K562 (cell line): ENCODE data around the gene VKORC1. TPM values are rescaled to one million over a fixed set of nuclear protein-coding genes. Genes with fewer than 3 reads are reported as not detected.

ENCODE experiments used
- ATAC-seq: fragments of 200-7000 bp; cut with Tn5 transposase; 3 replicates; pipeline ENCODE4 v1.9.1; 2020; ENCODE audit warnings: moderate library complexity
- BruUV-seq: library from RNA; stranded (reverse); fragments of 400-500 nt; replicated peaks from 2 replicates; lab custom pipeline; 2021; lab: Mats Ljungman, UMichigan
- CTCF ChIA-PET: fragments of 300-600 bp; formaldehyde crosslinking; extraction: SDS; loops from one replicate; lab custom pipeline; 2021; ENCODE audit warnings: low intra/inter-chr PET ratio; lab: Yijun Ruan, JAX
- POLR2A ChIA-PET: fragments of 300-600, 350-650 bp; sonication (Branson Sonifier 250); formaldehyde crosslinking; extraction: SDS; loops from one replicate; lab custom pipeline; 2021; ENCODE audit warnings: antibody characterized with exemption, inconsistent platforms; lab: Yijun Ruan, JAX
- DNase-seq, 4 experiments: peaks; one replicate each; pipeline versions ENCODE4 v3.0.0 to v3.0.0-alpha.2; 2011 to 2018; ENCODE audit warnings: low spot score in 3 of 4, mixed read lengths in 3 of 4; ENCODE audit errors: extremely low read depth in 1 of 4
- FAIRE-seq: peaks from 2 replicates; lab custom pipeline; 2011; peaks lifted over from hg19 to GRCh38; lab: Jason Lieb, UNC
- H2AFZ ChIP-seq: 2 replicates; pipeline ENCODE4 v1.6.0; 2011; ENCODE audit warnings: low read depth, low read length, control low read depth, inconsistent platforms
- H3K27ac ChIP-seq: fragments of 200-600 bp; 3 replicates; pipeline ENCODE4 v1.8.0; 2011; ENCODE audit warnings: low read depth, mild to moderate bottlenecking, control low read depth, inconsistent platforms, low read length, moderate library complexity, mixed read lengths; ENCODE audit errors: extremely low read depth
- H3K27me3 ChIP-seq, 2 experiments: fragments of 300-600 bp in 1 of 2; 2 replicates in 1 of 2; 3 replicates in 1 of 2; pipeline versions ENCODE4 v1.6.0 to v1.8.0; 2011; ENCODE audit warnings: inconsistent platforms in 2 of 2, low read length in 2 of 2, mild to moderate bottlenecking in 1 of 2, mixed read lengths in 1 of 2, moderate library complexity in 1 of 2; ENCODE audit not compliant: control insufficient read depth in 2 of 2, insufficient read depth in 2 of 2
- H3K36me3 ChIP-seq: fragments of 300-600 bp; 3 replicates; pipeline ENCODE4 v1.8.0; 2011; ENCODE audit warnings: mild to moderate bottlenecking, low read length, inconsistent platforms; ENCODE audit not compliant: control insufficient read depth, insufficient read depth
- H3K4me1 ChIP-seq, 2 experiments: fragments of 200-600 bp in 1 of 2; replicated peaks in 1 of 2; 2 replicates in 1 of 2; 3 replicates in 1 of 2; pipeline versions ENCODE4 v1.5.1 to v1.8.0; 2011; ENCODE audit warnings: inconsistent platforms in 2 of 2, low read length in 2 of 2, mild to moderate bottlenecking in 1 of 2, mixed read lengths in 1 of 2, moderate library complexity in 1 of 2; ENCODE audit not compliant: control insufficient read depth in 2 of 2, insufficient read depth in 2 of 2
- H3K4me2 ChIP-seq: 2 replicates; pipeline ENCODE4 v1.6.1; 2011; ENCODE audit warnings: low read length, control low read depth, inconsistent platforms, mixed read lengths; ENCODE audit not compliant: insufficient read depth
- H3K4me3 ChIP-seq: fragments of 200-600 bp; sonication (generic), shearing (Covaris generic); 2 replicates; pipeline ENCODE4 v1.5.1; 2016; ENCODE audit warnings: control low read depth, inconsistent platforms
- H3K79me2 ChIP-seq: fragments of 200-600 bp; 3 replicates; pipeline ENCODE4 v1.8.0; 2011; ENCODE audit warnings: low read length, inconsistent platforms; ENCODE audit not compliant: control insufficient read depth, insufficient read depth
- H3K9ac ChIP-seq, 2 experiments: 2 replicates each; pipeline versions ENCODE4 v1.6.0 to v1.6.1; 2011; ENCODE audit warnings: low read depth in 2 of 2, low read length in 2 of 2, control low read depth in 1 of 2, inconsistent platforms in 1 of 2, mild to moderate bottlenecking in 1 of 2, mixed read lengths in 1 of 2; ENCODE audit not compliant: insufficient read depth in 1 of 2
- H3K9me1 ChIP-seq: one replicate; pipeline ENCODE4 v1.6.0; 2011; ENCODE audit warnings: inconsistent platforms, mild to moderate bottlenecking, low read length, moderate library complexity; ENCODE audit not compliant: control insufficient read depth, insufficient read depth
- H3K9me3 ChIP-seq: replicated peaks from 2 replicates; pipeline ENCODE4 v1.5.1; 2011; ENCODE audit warnings: low read depth, low read length, inconsistent platforms; ENCODE audit not compliant: control insufficient read depth, insufficient read depth
- H4K20me1 ChIP-seq: replicated peaks from 2 replicates; pipeline ENCODE4 v1.6.1; 2011; ENCODE audit warnings: low read length, inconsistent platforms, mixed read lengths; ENCODE audit not compliant: control insufficient read depth, insufficient read depth
- ARNT ChIP-seq, 2 experiments: fragments of 450-650 bp; IDR thresholded peaks; 2 replicates each; pipeline ENCODE4 v1.6.1; 2016; ENCODE audit warnings: mild to moderate bottlenecking in 1 of 2
- BRD4 ChIP-seq: fragments of 200-600 bp; sonication (generic); IDR thresholded peaks from 2 replicates; pipeline ENCODE4 v1.6.1; 2017; ENCODE audit warnings: inconsistent platforms
- ERF ChIP-seq: fragments of 450-650 bp; formaldehyde crosslinking; IDR thresholded peaks from 2 replicates; pipeline ENCODE4 v1.4.0; 2020; ENCODE audit warnings: mild to moderate bottlenecking, mixed read lengths
- FOXK1 ChIP-seq: sonication (generic); formaldehyde crosslinking; IDR thresholded peaks from 2 replicates; pipeline ENCODE4 v1.8.0; 2022; ENCODE audit warnings: missing genetic modification reagents, mild to moderate bottlenecking, borderline replicate concordance
- GTF2E2 ChIP-seq: fragments of 200-800 bp; sonication (Bioruptor generic); IDR thresholded peaks from 2 replicates; pipeline ENCODE4 v1.6.1; 2016; ENCODE audit warnings: missing genetic modification characterization, missing compliant biosample characterization
- HLTF ChIP-seq: fragments of 450-650 bp; IDR thresholded peaks from 2 replicates; pipeline ENCODE4 v1.6.1; 2016
- KAT8 ChIP-seq: fragments of 450-650 bp; IDR thresholded peaks from 2 replicates; pipeline ENCODE4 v1.6.1; 2016; ENCODE audit warnings: low read depth, mild to moderate bottlenecking
- MTA1 ChIP-seq: fragments of 450-650 bp; IDR thresholded peaks from 2 replicates; pipeline ENCODE4 v1.6.1; 2017; ENCODE audit warnings: borderline replicate concordance
- PCBP2 ChIP-seq: fragments of 200-400 bp; formaldehyde crosslinking; IDR thresholded peaks from 2 replicates; pipeline ENCODE4 v1.6.1; 2018; ENCODE audit warnings: low read length, low read depth, mild to moderate bottlenecking, moderate library complexity; ENCODE audit not compliant: poor library complexity, severe bottlenecking
- RBM17 ChIP-seq: fragments of 200-400 bp; formaldehyde crosslinking; IDR thresholded peaks from 2 replicates; pipeline ENCODE4 v1.6.1; 2017; ENCODE audit warnings: low read depth, mild to moderate bottlenecking, low read length, borderline replicate concordance
- SMARCA4 ChIP-seq: fragments of 450-650 bp; IDR thresholded peaks from 2 replicates; pipeline ENCODE4 v1.6.1; 2016
- THAP12 ChIP-seq: fragments of 250-450 bp; sonication (Bioruptor Pico); IDR thresholded peaks from 2 replicates; pipeline ENCODE4 v1.9.0; 2021; ENCODE audit warnings: mild to moderate bottlenecking, inconsistent platforms
- TRIM24 ChIP-seq, 2 experiments: fragments of 450-650 bp; IDR thresholded peaks; 2 replicates each; pipeline ENCODE4 v1.6.1; 2016
- ZNF655 ChIP-seq: fragments of 250-450 bp; sonication (Bioruptor Pico); IDR thresholded peaks from 2 replicates; pipeline ENCODE4 v1.5.0; 2021
- WGBS: fragments of 100-300 bp; shearing (Covaris generic); methylation state at CpG from one replicate; pipeline ENCODE4 v1.1.6; 2016; ENCODE audit warnings: low coverage, mixed read lengths; ENCODE audit not compliant: insufficient coverage; ENCODE audit errors: missing lambda C conversion rate; 5-methylcytosine and 5-hydroxymethylcytosine counted together
- in situ Hi-C: fragments of 300-500 bp; cut with MboI; formaldehyde crosslinking; loops from 4 replicates; pipeline ENCODE4 v1.15.0; 2018; ENCODE audit warnings: inconsistent platforms, mixed read lengths
- intact Hi-C: fragments of 100-400 bp; cut with micrococcal nuclease; formaldehyde crosslinking; loops from 2 replicates; pipeline ENCODE4 v1.14.2; 2022
- polyA plus RNA-seq, 8 experiments: library from polyadenylated mRNA; depleted of rRNA in 4 of 8; stranded (reverse) in 5 of 8; unstranded in 3 of 8; fragments of >200 nt; fragmentation: Nextera tagmentation in 2 of 8; fragmentation: Illumina TruSeq in 1 of 8; extraction: Ambion mirVana in 2 of 8; extraction: Trizol in 1 of 8; gene quantifications; 2 replicates each; pipeline versions ENCODE4 v1.2.1 to v1.2.3, GENCODE V29; 2011 to 2014; ENCODE audit warnings: inconsistent platforms in 1 of 8, missing spikeins in 1 of 8
- total RNA-seq, 7 experiments: library from RNA; depleted of rRNA in 6 of 7; stranded (reverse); fragments of >200 nt in 6 of 7; fragmentation: Illumina TruSeq in 2 of 7; extraction: Trizol in 2 of 7; gene quantifications; 2 replicates each; pipeline versions ENCODE4 v1.2.1 to v1.2.3, GENCODE V29; 2011 to 2021; ENCODE audit warnings: low replicate concordance in 1 of 7

VKORC1 gene
- total and polyA plus RNA-seq, 9 of the 15 experiments (the other 6 are each of a cell fraction or from before 2014, with no cell fraction given), result 30.0 to 119 (median 62.1) TPM

- TF ChIP-seq ZNF655 (CRISPR knock-in tag), result no peak
These were observed 20.4 kb downstream of the VKORC1 start, which contains the start of the genes ZNF646 and ZNF668 (continued) for GRCh38 chr16:31073970-31074813.

GRCh38 chr16:31073142-31073969, 21.2 kb downstream of the VKORC1 start:
- intact Hi-C loops (loop anchor here (5.0 kb wide), 1 partner anchor 81 kb away; no protein-coding TSS in a partner anchor), in situ Hi-C loops (no loop called here)
- no peaks in the 10 kb centered on the region; the same call in 1 of the 2 replicates for H4K20me1 ChIP-seq
- FAIRE-seq, result no peak
- H2AFZ ChIP-seq, result peak overlapping the region; percentile 95
- H3K9me1 ChIP-seq, result no peaks in the 10 kb centered on the region
- H3K36me3 ChIP-seq, result peaks cover 27% of the 10 kb centered on the region
- ChIA-PET CTCF (interaction anchor here (0.6 kb wide), 1 partner anchor 19 kb away, joined by 3 read pairs; no protein-coding TSS in a partner anchor), POLR2A (interaction anchor here (0.6 to 3.3 kb wide), 29 partner anchors 9 to 215 kb away, joined by 3 to 32 read pairs (median 4); partner anchors contain the start of genes FUS, HSD3B7, KAT8 and PRSS53)
- no peaks in the 10 kb centered on the region for H3K27me3 ChIP-seq
- H3K79me2 ChIP-seq, result peaks cover 68% of the 10 kb centered on the region
- WGBS, result under 1% methylated on average over 36 of the region's 83 CpGs
- H3K4me3 ChIP-seq, result peak overlapping the region; percentile 79
- H3K4me2 ChIP-seq, result peak overlapping the region; percentile 97
- ATAC-seq, result peak; percentile 86
- no peaks in the 10 kb centered on the region for H3K9me3 ChIP-seq
- H3K9ac ChIP-seq, result peak overlapping the region; percentile 86 to 94
- H3K27ac ChIP-seq, result peak overlapping the region; percentile 88
- BruUV-seq, result no TSS peak
- H3K4me1 ChIP-seq, result peaks cover 11 to 29% of the 10 kb centered on the region in 2 experiments; a peak in 4 of 5 replicates
- DNase-seq, result peak; percentile 86 to 94 (median 90)
- TF ChIP-seq BRD4 (peak; percentile 90), ARNT (IDR thresholded peaks at IDR 0.05) (0 out of 4 replicates have a peak, but pooled peaks of 1 of the 2 experiments have one; percentile 29), RBM17 (no peak), FOXK1 (CRISPR knock-in tag) (peak; percentile 58; the same call in 1 of the 2 replicates), TRIM24 (IDR thresholded peaks at IDR 0.05) (no peak; a peak in 2 of 4 replicates), HLTF (peak; percentile 68; the same call in 1 of the 2 replicates), THAP12 (CRISPR knock-in tag) (no peak), KAT8 (no peak), SMARCA4 (no peak), GTF2E2 (peak; percentile 61; the same call in 1 of the 2 replicates), MTA1 (no peak), PCBP2 (no peak), ERF (CRISPR knock-in tag) (peak; percentile 62; the same call in 1 of the 2 replicates)
